MCF 10A (cell line): Measurements from ENCODE around the gene ATP6V1G3. TPM values are rescaled to one million over a fixed set of nuclear protein-coding genes. Genes with fewer than 3 reads are reported as not detected.
"Not testable (repeated sequence)": the region's sequence is repeated elsewhere in the genome, so short reads cannot be mapped to it uniquely, and the experiment has no call there.

Experiments used
- BruUV-seq: library from RNA; stranded (reverse); fragments of 400-500 nt; replicated peaks from 2 replicates; lab custom pipeline; 2021; lab: Mats Ljungman, UMichigan
- CTCF ChIA-PET: fragments of 300-600 bp; sonication (Branson Sonifier 250); formaldehyde crosslinking; extraction: SDS; loops from one replicate; lab custom pipeline; 2021; ENCODE audit warnings: antibody characterized with exemption, inconsistent platforms; lab: Yijun Ruan, JAX
- POLR2A ChIA-PET: fragments of 300-600, 350-650 bp; sonication (Branson Sonifier 250); formaldehyde crosslinking; extraction: SDS; loops from one replicate; lab custom pipeline; 2020; ENCODE audit warnings: antibody characterized with exemption, inconsistent platforms; lab: Yijun Ruan, JAX
- DNase-seq: peaks from one replicate; pipeline ENCODE4 v3.0.0-alpha.2; 2018; ENCODE audit not compliant: unreplicated experiment
- H3K27ac Mint-ChIP-seq: one replicate; pipeline ENCODE4 v1.8.0; 2022; ENCODE audit warnings: mild to moderate bottlenecking, low read depth, mixed read lengths; ENCODE audit not compliant: unreplicated experiment
- H3K27me3 Mint-ChIP-seq: one replicate; pipeline ENCODE4 v1.8.0; 2022; ENCODE audit warnings: mixed read lengths; ENCODE audit not compliant: insufficient read depth, unreplicated experiment
- H3K36me3 Mint-ChIP-seq: one replicate; pipeline ENCODE4 v1.8.0; 2022; ENCODE audit warnings: mild to moderate bottlenecking, moderate library complexity, mixed read lengths; ENCODE audit not compliant: insufficient read depth, unreplicated experiment
- H3K4me1 Mint-ChIP-seq: one replicate; pipeline ENCODE4 v1.8.0; 2022; ENCODE audit warnings: mixed read lengths; ENCODE audit not compliant: insufficient read depth, unreplicated experiment
- H3K4me3 Mint-ChIP-seq: one replicate; pipeline ENCODE4 v1.8.0; 2022; ENCODE audit warnings: mild to moderate bottlenecking, moderate library complexity, mixed read lengths; ENCODE audit not compliant: unreplicated experiment
- H3K9me3 Mint-ChIP-seq: one replicate; pipeline ENCODE4 v1.8.0; 2022; ENCODE audit warnings: mixed read lengths; ENCODE audit not compliant: unreplicated experiment
- intact Hi-C: fragments of 100-400 bp; cut with micrococcal nuclease; formaldehyde crosslinking; loops from 2 replicates; pipeline ENCODE4 v1.14.1; 2022
- total RNA-seq: library from RNA; stranded (reverse); gene quantifications from 2 replicates; pipeline ENCODE4 v1.2.3, GENCODE V29; 2022
- TF ChIP-seq, protein P1 (sequence below): fragments of 200-600 bp; IDR thresholded peaks from one replicate; pipeline ENCODE4 v1.8.0; 2022; ENCODE audit warnings: antibody characterized with exemption, mild to moderate bottlenecking; ENCODE audit not compliant: unreplicated experiment

Gene ATP6V1G3
- total RNA-seq, 1 experiment from 2014 or later, result not detected

DNA sequence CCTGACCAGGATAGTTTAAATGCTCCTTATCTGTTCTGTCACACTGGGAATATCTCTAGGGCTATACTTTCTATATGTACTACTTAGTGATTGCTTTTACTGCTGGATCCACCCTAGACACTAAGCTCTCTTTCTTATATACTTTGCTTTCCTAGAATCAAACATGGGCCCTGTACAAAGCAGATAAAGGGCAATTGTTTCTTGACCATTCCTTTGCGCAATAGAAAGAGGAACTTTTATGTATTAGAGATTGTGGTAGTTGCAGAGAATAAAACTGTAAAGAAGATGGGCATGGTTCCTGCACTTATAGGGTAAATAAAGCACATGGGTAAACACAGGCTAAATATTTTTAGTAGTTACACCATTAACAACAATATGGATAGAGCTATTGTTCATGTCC is 58.8 kb downstream of the ATP6V1G3 start:
- TF ChIP-seq, protein P1, sequence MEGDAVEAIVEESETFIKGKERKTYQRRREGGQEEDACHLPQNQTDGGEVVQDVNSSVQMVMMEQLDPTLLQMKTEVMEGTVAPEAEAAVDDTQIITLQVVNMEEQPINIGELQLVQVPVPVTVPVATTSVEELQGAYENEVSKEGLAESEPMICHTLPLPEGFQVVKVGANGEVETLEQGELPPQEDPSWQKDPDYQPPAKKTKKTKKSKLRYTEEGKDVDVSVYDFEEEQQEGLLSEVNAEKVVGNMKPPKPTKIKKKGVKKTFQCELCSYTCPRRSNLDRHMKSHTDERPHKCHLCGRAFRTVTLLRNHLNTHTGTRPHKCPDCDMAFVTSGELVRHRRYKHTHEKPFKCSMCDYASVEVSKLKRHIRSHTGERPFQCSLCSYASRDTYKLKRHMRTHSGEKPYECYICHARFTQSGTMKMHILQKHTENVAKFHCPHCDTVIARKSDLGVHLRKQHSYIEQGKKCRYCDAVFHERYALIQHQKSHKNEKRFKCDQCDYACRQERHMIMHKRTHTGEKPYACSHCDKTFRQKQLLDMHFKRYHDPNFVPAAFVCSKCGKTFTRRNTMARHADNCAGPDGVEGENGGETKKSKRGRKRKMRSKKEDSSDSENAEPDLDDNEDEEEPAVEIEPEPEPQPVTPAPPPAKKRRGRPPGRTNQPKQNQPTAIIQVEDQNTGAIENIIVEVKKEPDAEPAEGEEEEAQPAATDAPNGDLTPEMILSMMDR, result no peak
- CTCF ChIA-PET, result interaction anchor here (0.6 to 1.5 kb wide), 7 partner anchors 9 to 200 kb away, joined by 3 to 7 read pairs (median 3); no protein-coding TSS in a partner anchor
- Mint-ChIP-seq H3K9me3 (no peaks in the 10 kb centered on the region), H3K36me3 (no peaks in the 10 kb centered on the region), H3K4me1 (peaks cover 6% of the 10 kb centered on the region), H3K27ac (no peak overlapping the region), H3K27me3 (no peaks in the 10 kb centered on the region), H3K4me3 (no peak overlapping the region)
- intact Hi-C loops, result no loop called here
- POLR2A ChIA-PET, result interaction anchor here (0.9 to 1.4 kb wide), 3 partner anchors 12 to 15 kb away, joined by 3 to 4 read pairs (median 3); no protein-coding TSS in a partner anchor
- no TSS peak for BruUV-seq
- DNase-seq, result no peak

DNA sequence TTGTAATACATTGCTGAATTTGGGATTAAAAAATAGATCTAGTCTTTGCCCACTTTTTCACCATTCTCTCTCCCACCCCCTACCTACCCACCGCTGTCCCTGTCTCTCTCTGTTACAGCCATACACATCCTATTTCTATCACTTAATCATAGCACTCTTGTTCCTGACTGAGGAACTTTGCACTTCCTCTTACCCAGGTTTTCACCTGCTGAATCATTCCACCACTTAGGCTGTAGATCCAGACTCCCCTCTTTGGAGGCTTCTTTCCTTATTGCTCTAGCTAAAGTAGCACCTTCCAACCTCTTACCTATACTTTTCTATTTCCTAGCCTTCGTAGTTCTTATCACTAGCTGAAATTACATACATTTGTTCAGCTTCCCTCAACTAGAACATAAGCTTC is 59.6 kb downstream of the ATP6V1G3 start:
- TF ChIP-seq, protein P1, result no peak
- ChIA-PET CTCF (interaction anchor here (0.6 to 2.5 kb wide), 6 partner anchors 9 to 201 kb away, joined by 3 to 9 read pairs (median 4); no protein-coding TSS in a partner anchor), POLR2A (interaction anchor here (1.2 to 1.4 kb wide), 2 partner anchors 12 to 16 kb away, joined by 3 to 4 read pairs; no protein-coding TSS in a partner anchor)
- intact Hi-C loops, result no loop called here
- peaks cover under 1% of the 10 kb centered on the region for H3K9me3 Mint-ChIP-seq
- DNase-seq, result no peak
- H3K36me3 Mint-ChIP-seq, result no peaks in the 10 kb centered on the region
- no peak overlapping the region for H3K4me3 Mint-ChIP-seq
- no TSS peak for BruUV-seq
- H3K27me3 Mint-ChIP-seq, result no peaks in the 10 kb centered on the region
- H3K4me1 Mint-ChIP-seq, result peaks cover 4% of the 10 kb centered on the region
- no peak overlapping the region for H3K27ac Mint-ChIP-seq

DNA sequence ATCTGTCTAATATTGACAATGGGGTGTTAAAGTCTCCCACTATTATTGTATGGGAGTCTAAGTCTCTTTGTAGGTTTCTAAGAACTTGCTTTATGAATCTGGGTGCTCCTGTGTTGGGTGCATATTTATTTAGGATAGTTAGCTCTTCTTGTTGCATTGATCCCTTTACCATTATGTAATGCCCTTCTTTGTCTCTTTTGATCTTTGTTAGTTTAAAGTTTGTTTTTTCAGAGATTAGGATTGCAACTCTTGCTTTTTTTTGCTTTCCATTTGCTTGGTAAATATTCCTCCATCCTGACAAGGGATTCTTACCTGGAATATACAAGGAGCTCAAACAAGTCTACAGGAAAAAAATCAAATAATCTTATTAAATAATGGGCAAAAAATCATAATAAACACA is 63.1 kb downstream of the ATP6V1G3 start:
- POLR2A ChIA-PET, result interaction anchor here (0.9 kb wide), 2 partner anchors 206 to 322 kb away, joined by 3 read pairs; no protein-coding TSS in a partner anchor
- H3K4me3 Mint-ChIP-seq, H3K27me3 Mint-ChIP-seq, H3K27ac Mint-ChIP-seq, H3K36me3 Mint-ChIP-seq, DNase-seq, BruUV-seq, H3K4me1 Mint-ChIP-seq, intact Hi-C loops: not testable (repeated sequence)
- peaks cover 12% of the 10 kb centered on the region for H3K9me3 Mint-ChIP-seq
- CTCF ChIA-PET, result interaction anchor here (0.6 to 1.0 kb wide), 2 partner anchors 9 to 204 kb away, joined by 3 read pairs; no protein-coding TSS in a partner anchor

Other genes starting within 250 kb of the ATP6V1G3 start
- not detected in 2 replicates for gene PTPRC, start 98.4 kb upstream of the ATP6V1G3 start, total RNA-seq